NCI-H82 treated with DMSO at 0.1 percent for 48 hours (cell line): ENCODE results near the gene SCYGR3.

ENCODE experiments used
- DNase-seq: peaks from one replicate; lab custom pipeline; 2025; ENCODE audit not compliant: unreplicated experiment; lab: John Stamatoyannopoulos, UW

Gene SCYGR3

DNA sequence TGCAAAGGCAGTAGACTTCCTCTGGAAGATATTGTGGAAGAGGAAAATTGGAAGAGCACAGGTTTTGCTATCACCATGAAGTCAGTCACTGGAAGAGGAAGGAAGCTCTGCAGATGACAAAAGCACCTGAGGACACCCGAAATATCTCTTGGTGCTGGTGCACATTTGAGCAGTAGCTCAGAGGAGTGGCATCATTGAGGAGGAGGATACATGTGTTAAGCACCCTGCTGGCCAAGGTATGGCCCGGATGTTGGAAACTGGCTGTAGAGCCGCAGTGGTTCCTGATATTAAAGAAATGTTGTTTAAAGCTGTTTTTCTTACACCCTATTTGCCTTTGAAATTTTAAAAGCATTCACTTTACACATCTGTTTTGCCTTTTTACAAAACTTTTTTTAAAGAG is 48.6 kb downstream of the SCYGR3 start:
- no peak for DNase-seq

DNA sequence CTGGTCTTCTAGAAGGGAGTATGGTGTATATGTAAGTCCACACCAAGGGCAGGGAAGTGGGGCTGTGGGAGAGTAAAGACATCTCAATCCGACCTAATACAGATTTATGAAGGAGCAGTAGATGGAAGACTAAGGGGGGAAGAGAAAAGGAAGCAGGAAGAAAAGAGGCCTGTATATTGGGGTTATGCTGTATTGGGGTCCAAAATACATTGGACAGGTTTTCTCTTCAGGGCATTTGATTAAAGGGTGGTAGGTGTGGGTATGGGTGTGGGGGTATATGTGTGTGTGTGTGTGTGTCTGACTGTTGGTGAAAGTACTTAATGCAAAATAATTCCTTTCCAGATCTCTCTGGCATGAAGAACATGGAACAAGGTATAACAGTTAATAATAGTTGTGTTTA is 49.6 kb downstream of the SCYGR3 start:
- DNase-seq, result no peak
